H1 (cell line): ENCODE results near the gene SFMBT2. TPM values are rescaled to one million over a fixed set of nuclear protein-coding genes. Genes with fewer than 3 reads are reported as not detected.

Source experiments
- CTCF ChIA-PET: fragments of 300-600 bp; sonication (Branson Sonifier 250); formaldehyde crosslinking; loops from one replicate; lab custom pipeline; 2021; ENCODE audit not compliant: partially characterized antibody; lab: Charles Lee
- POLR2A ChIA-PET: fragments of 300-600 bp; sonication (Branson Sonifier 250); formaldehyde crosslinking; loops from one replicate; lab custom pipeline; 2021; ENCODE audit warnings: inconsistent platforms; ENCODE audit not compliant: partially characterized antibody; lab: Charles Lee
- DNase-seq, 2 experiments: peaks; one replicate each; pipeline versions ENCODE4 v3.0.0 to v3.0.0-alpha.2; 2010 to 2022; ENCODE audit warnings: low spot score in 2 of 2, low read depth in 1 of 2, mixed read lengths in 1 of 2
- FAIRE-seq: peaks from 2 replicates; lab custom pipeline; 2011; peaks lifted over from hg19 to GRCh38; lab: Jason Lieb, UNC
- H2AFZ ChIP-seq: 2 replicates; pipeline ENCODE4 v1.8.1; 2012; ENCODE audit warnings: low read length, inconsistent platforms
- H2AK5ac ChIP-seq: 2 replicates; pipeline ENCODE4 v1.6.1; 2013; ENCODE audit warnings: low read depth, low read length
- H2BK120ac ChIP-seq: replicated peaks from 2 replicates; pipeline ENCODE3; 2013; ENCODE audit warnings: low read depth, low read length, inconsistent platforms
- H2BK12ac ChIP-seq: 2 replicates; pipeline ENCODE4 v1.6.1; 2013; ENCODE audit warnings: low read depth, low read length
- H2BK15ac ChIP-seq: 2 replicates; pipeline ENCODE4 v1.6.1; 2013; ENCODE audit warnings: low read length
- H2BK20ac ChIP-seq: 2 replicates; pipeline ENCODE4 v1.6.1; 2013; ENCODE audit warnings: low read length
- H2BK5ac ChIP-seq: 2 replicates; pipeline ENCODE4 v1.6.1; 2013; ENCODE audit warnings: low read depth, low read length
- H3K14ac ChIP-seq: 2 replicates; pipeline ENCODE4 v1.6.1; 2013; ENCODE audit warnings: inconsistent platforms; ENCODE audit not compliant: insufficient read length
- H3K18ac ChIP-seq: 2 replicates; pipeline ENCODE4 v1.6.1; 2013; ENCODE audit warnings: low read length; ENCODE audit errors: extremely low read depth
- H3K23ac ChIP-seq: 2 replicates; pipeline ENCODE4 v1.6.1; 2013; ENCODE audit warnings: inconsistent platforms; ENCODE audit not compliant: insufficient read length
- H3K23me2 ChIP-seq: 2 replicates; pipeline ENCODE4 v1.6.1; 2013; ENCODE audit warnings: low read depth, low read length
- H3K27ac ChIP-seq: 2 replicates; pipeline ENCODE4 v1.6.1; 2011; ENCODE audit warnings: low read depth, low read length, inconsistent platforms
- H3K27me3 ChIP-seq, 4 experiments: replicated peaks in 1 of 4; 1 replicate in 1 of 4; 2 replicates in 3 of 4; pipeline versions ENCODE4 v1.6.1 to v1.8.1; 2011 to 2013; ENCODE audit warnings: low read length in 3 of 4, mild to moderate bottlenecking in 3 of 4, inconsistent platforms in 2 of 4, mixed read lengths in 2 of 4, moderate library complexity in 1 of 4; ENCODE audit not compliant: control insufficient read depth in 3 of 4, insufficient read depth in 3 of 4; ENCODE audit errors: extremely low read depth in 1 of 4
- H3K36me3 ChIP-seq, 4 experiments: 2 replicates each; pipeline versions ENCODE4 v1.6.1 to v1.8.1; 2011 to 2013; ENCODE audit warnings: mild to moderate bottlenecking in 4 of 4, low read length in 3 of 4, moderate library complexity in 2 of 4, control low read depth in 1 of 4, inconsistent platforms in 1 of 4; ENCODE audit not compliant: insufficient read depth in 4 of 4, control insufficient read depth in 2 of 4
- H3K4ac ChIP-seq: replicated peaks from 2 replicates; pipeline ENCODE3; 2013; ENCODE audit warnings: low read length, low read depth, mixed read lengths, inconsistent platforms; ENCODE audit not compliant: insufficient read length
- H3K4me1 ChIP-seq, 4 experiments: replicated peaks in 1 of 4; 1 replicate in 1 of 4; 2 replicates in 3 of 4; pipeline versions ENCODE4 v1.6.1 to v1.8.1; 2011 to 2013; ENCODE audit warnings: low read length in 3 of 4, inconsistent platforms in 2 of 4, mixed read lengths in 1 of 4; ENCODE audit not compliant: insufficient read depth in 4 of 4, control insufficient read depth in 3 of 4
- H3K4me2 ChIP-seq, 2 experiments: 2 replicates each; pipeline versions ENCODE4 v1.6.1 to v1.8.1; 2011 to 2013; ENCODE audit warnings: low read depth in 2 of 2, low read length in 2 of 2, control low read depth in 1 of 2, inconsistent platforms in 1 of 2, mild to moderate bottlenecking in 1 of 2; ENCODE audit not compliant: insufficient read depth in 1 of 2
- H3K4me3 ChIP-seq, 4 experiments: fragments of 200-600, 300-600 bp in 1 of 4; sonication (generic), shearing (Covaris generic), sonication (Bioruptor Twin) in 1 of 4; 2 replicates each; pipeline versions ENCODE4 v1.5.1 to v1.8.1; 2011 to 2016; ENCODE audit warnings: low read length in 4 of 4, low read depth in 3 of 4, control low read depth in 2 of 4, inconsistent platforms in 2 of 4, mild to moderate bottlenecking in 2 of 4, mixed read lengths in 1 of 4, moderate library complexity in 1 of 4; ENCODE audit not compliant: insufficient read depth in 2 of 4; ENCODE audit errors: extremely low read depth in 1 of 4
- H3K56ac ChIP-seq: replicated peaks from 2 replicates; pipeline ENCODE3; 2013; ENCODE audit warnings: low read depth, mild to moderate bottlenecking, mixed read lengths, low read length, inconsistent platforms; ENCODE audit not compliant: insufficient read length
- H3K79me1 ChIP-seq: 2 replicates; pipeline ENCODE4 v1.6.1; 2013; ENCODE audit warnings: low read depth, low read length, control low read depth
- H3K79me2 ChIP-seq, 2 experiments: 2 replicates each; pipeline versions ENCODE4 v1.6.1 to v1.8.1; 2012 to 2013; ENCODE audit warnings: low read length in 2 of 2, mild to moderate bottlenecking in 2 of 2, inconsistent platforms in 1 of 2; ENCODE audit not compliant: insufficient read depth in 2 of 2, control insufficient read depth in 1 of 2
- H3K9ac ChIP-seq, 4 experiments: replicated peaks in 1 of 4; 1 replicate in 1 of 4; 2 replicates in 3 of 4; pipeline versions ENCODE4 v1.6.1 to v1.8.1; 2011 to 2013; ENCODE audit warnings: low read depth in 3 of 4, low read length in 3 of 4, control low read depth in 2 of 4, mild to moderate bottlenecking in 2 of 4, moderate library complexity in 2 of 4, inconsistent platforms in 1 of 4; ENCODE audit errors: extremely low read depth in 1 of 4
- H3K9me3 ChIP-seq, 2 experiments: 2 replicates each; pipeline versions ENCODE4 v1.6.1 to v1.8.1; 2012 to 2013; ENCODE audit warnings: mild to moderate bottlenecking in 2 of 2, moderate library complexity in 2 of 2, control low read depth in 1 of 2, inconsistent platforms in 1 of 2, low read depth in 1 of 2, low read length in 1 of 2, mixed read lengths in 1 of 2; ENCODE audit not compliant: insufficient read depth in 2 of 2
- H4K20me1 ChIP-seq, 2 experiments: replicated peaks in 1 of 2; 2 replicates each; pipeline versions ENCODE3 to v1.8.1; 2011 to 2013; ENCODE audit warnings: inconsistent platforms in 2 of 2, low read length in 2 of 2, mild to moderate bottlenecking in 1 of 2; ENCODE audit not compliant: insufficient read depth in 2 of 2, control insufficient read depth in 1 of 2
- H4K5ac ChIP-seq: 2 replicates; pipeline ENCODE4 v1.6.1; 2013; ENCODE audit warnings: low read length, low read depth, mixed read lengths, inconsistent platforms; ENCODE audit not compliant: insufficient read length
- H4K8ac ChIP-seq: 2 replicates; pipeline ENCODE4 v1.8.0; 2013; ENCODE audit warnings: mild to moderate bottlenecking, moderate library complexity, low read length, inconsistent platforms; ENCODE audit not compliant: insufficient read depth; ENCODE audit errors: extremely low read depth
- H4K91ac ChIP-seq: replicated peaks from 2 replicates; pipeline ENCODE3; 2013; ENCODE audit warnings: low read length, mixed read lengths, inconsistent platforms; ENCODE audit not compliant: insufficient read length
- ASH2L ChIP-seq: fragments of 200-600, 300-600 bp; sonication (generic); IDR thresholded peaks from one replicate; pipeline ENCODE4 v1.7.1; 2017; ENCODE audit warnings: low read length
- CTBP2 ChIP-seq: IDR thresholded peaks from 2 replicates; pipeline ENCODE4 v1.7.0; 2011; ENCODE audit warnings: borderline replicate concordance, mild to moderate bottlenecking, moderate library complexity, mixed read lengths, low read length; ENCODE audit not compliant: insufficient read depth, insufficient read length
- GABPA ChIP-seq: IDR thresholded peaks from 2 replicates; pipeline ENCODE4 v1.6.1; 2011; ENCODE audit warnings: mild to moderate bottlenecking, low read length, moderate library complexity, borderline replicate concordance; ENCODE audit not compliant: insufficient read depth
- WGBS, 2 experiments: shearing (Covaris generic) in 1 of 2; methylation state at CpG; one replicate each; pipeline versions ENCODE4 v1.1.6 to v1.1.7; 2013 to 2015; ENCODE audit warnings: low lambda C conversion rate in 2 of 2, mixed read lengths in 2 of 2, inconsistent platforms in 1 of 2, low coverage in 1 of 2, missing lambda C conversion rate in 1 of 2; ENCODE audit not compliant: insufficient replicate concordance in 2 of 2, insufficient coverage in 1 of 2, insufficient read length in 1 of 2; ENCODE audit errors: extremely low coverage in 1 of 2, missing lambda C conversion rate in 1 of 2; 5-methylcytosine and 5-hydroxymethylcytosine counted together
- polyA plus RNA-seq, 7 experiments: library from polyadenylated mRNA; depleted of rRNA in 3 of 7; stranded (reverse) in 5 of 7; unstranded in 2 of 7; fragments of >200 nt in 5 of 7; fragments of 200-250 nt in 2 of 7; gene quantifications; 1 replicate in 5 of 7; 2 replicates in 1 of 7; 4 replicates in 1 of 7; pipeline versions ENCODE4 v1.2.1 to v1.2.3, GENCODE V29; 2011 to 2013; ENCODE audit warnings: missing spikeins in 2 of 7, mixed read lengths in 2 of 7
- total RNA-seq: library from RNA; stranded (reverse); fragmentation: NEBNext Ultra II Directional; extraction: Animal tissue kit (Norgen Biotek cat#: 25700); gene quantifications from 2 replicates; pipeline ENCODE4 v1.2.1, GENCODE V29; 2021

Gene SFMBT2
- total and polyA plus RNA-seq, 2 of the 8 experiments (the other 6 are each of a cell fraction or from before 2014, with no cell fraction given): 2.9 to 11.0 TPM

GRCh38 chr10:7403620-7404019, 7.2 kb downstream of the SFMBT2 start:
- FAIRE-seq (no peak), DNase-seq (no peak)
- Histone ChIP-seq H3K9ac (no peak overlapping the region), H3K14ac (no peak overlapping the region), H2BK20ac (no peak overlapping the region), H2BK120ac (no peak overlapping the region), H3K4me3 (no peak overlapping the region), H2AFZ (no peak overlapping the region), H3K27me3 (peaks cover 3 to 20% (median 14%) of the 10 kb centered on the region in 4 experiments; a peak in 6 of 7 replicates), H3K4me2 (no peak overlapping the region), H2BK15ac (no peak overlapping the region), H3K36me3 (no peaks in the 10 kb centered on the region), H3K23ac (no peak overlapping the region), H4K91ac (no peak overlapping the region), H2AK5ac (no peak overlapping the region), H3K27ac (no peak overlapping the region), H3K79me1 (peaks cover 7% of the 10 kb centered on the region), H4K8ac (no peak overlapping the region), H3K56ac (no peak overlapping the region), H3K18ac (no peak overlapping the region), H4K20me1 (peaks cover 4% of the 10 kb centered on the region in 2 experiments), H4K5ac (no peak overlapping the region), H3K9me3 (no peaks in the 10 kb centered on the region), H3K79me2 (peaks cover 0 to 74% of the 10 kb centered on the region in 2 experiments), H3K23me2 (peaks cover 17% of the 10 kb centered on the region), H3K4me1 (peaks cover 5 to 10% (median 8%) of the 10 kb centered on the region in 4 experiments), H2BK12ac (no peak overlapping the region), H2BK5ac (no peak overlapping the region), H3K4ac (no peak overlapping the region)
- 95% methylated on average over 1 of the region's 1 CpG; no CpG with 5 or more reads in 1 of the 2 experiments for WGBS, 2 experiments
- CTCF ChIA-PET: interaction anchor here (0.5 to 2.7 kb wide), 2 partner anchors 8 to 1001 kb away, joined by 4 to 8 read pairs; partner anchors contain the start of gene SFMBT2
- POLR2A ChIA-PET: no interaction called here
- TF ChIP-seq ASH2L: no peak
- TF ChIP-seq GABPA: no peak
- TF ChIP-seq CTBP2: no peak
